GM23338 (cell line): Measurements from ENCODE around the gene FBXW8. TPM values are rescaled to one million over a fixed set of nuclear protein-coding genes. Genes with fewer than 3 reads are reported as not detected.

ENCODE experiments used
- ATAC-seq: fragments of 200-7000 bp; cut with Tn5 transposase; 3 replicates; pipeline ENCODE4 v1.9.1; 2020
- DNase-seq: peaks from one replicate; pipeline ENCODE4 v3.0.0-alpha.2; 2015; ENCODE audit warnings: low spot score
- H2AFZ ChIP-seq: fragments of 200-600 bp; sonication (generic); 2 replicates; pipeline ENCODE4 v1.8.0; 2016; ENCODE audit warnings: antibody characterized with exemption, mild to moderate bottlenecking, moderate library complexity
- H3F3A ChIP-seq: fragments of 200-600 bp; sonication (generic); replicated peaks from 2 replicates; pipeline ENCODE4 v1.8.0; 2017; ENCODE audit warnings: antibody characterized with exemption, mixed run types, low read depth
- H3K27ac ChIP-seq: fragments of 200-600 bp; sonication (generic); 2 replicates; pipeline ENCODE4 v1.6.1; 2016; ENCODE audit warnings: low read depth
- H3K27me3 ChIP-seq: fragments of 200-600 bp; sonication (generic); 2 replicates; pipeline ENCODE4 v1.8.0; 2016; ENCODE audit warnings: mild to moderate bottlenecking, mixed run types, moderate library complexity; ENCODE audit not compliant: insufficient read depth
- H3K36me3 ChIP-seq: fragments of 200-600 bp; sonication (generic); 2 replicates; pipeline ENCODE4 v1.8.0; 2016; ENCODE audit warnings: mild to moderate bottlenecking; ENCODE audit not compliant: insufficient read depth
- H3K4me1 ChIP-seq: fragments of 200-600 bp; sonication (generic); 2 replicates; pipeline ENCODE4 v1.8.0; 2016; ENCODE audit warnings: mild to moderate bottlenecking, moderate library complexity; ENCODE audit not compliant: insufficient read depth
- H3K4me2 ChIP-seq: fragments of 200-600 bp; sonication (generic); 2 replicates; pipeline ENCODE4 v1.7.1; 2017; ENCODE audit warnings: mixed run types
- H3K4me3 ChIP-seq: fragments of 200-600 bp; sonication (generic); 2 replicates; pipeline ENCODE4 v1.6.1; 2016; ENCODE audit warnings: mixed run types
- H3K79me2 ChIP-seq: fragments of 200-600 bp; sonication (generic); replicated peaks from 2 replicates; pipeline ENCODE4 v1.8.0; 2017; ENCODE audit warnings: mild to moderate bottlenecking; ENCODE audit not compliant: insufficient read depth
- H3K9me2 ChIP-seq: fragments of 200-600 bp; sonication (generic); 2 replicates; pipeline ENCODE4 v1.8.0; 2017; ENCODE audit not compliant: insufficient read depth
- H4K20me1 ChIP-seq: fragments of 200-600 bp; sonication (generic); replicated peaks from 2 replicates; pipeline ENCODE4 v1.8.0; 2017; ENCODE audit warnings: mild to moderate bottlenecking; ENCODE audit not compliant: insufficient read depth
- H3K27ac Mint-ChIP-seq: 2 replicates; pipeline ENCODE4 v1.8.0; 2020; ENCODE audit warnings: inconsistent platforms, mild to moderate bottlenecking, moderate library complexity, mixed read lengths
- H3K27me3 Mint-ChIP-seq: 3 replicates; pipeline ENCODE4 v1.8.0; 2022; ENCODE audit warnings: low read depth, mild to moderate bottlenecking, moderate library complexity, mixed read lengths, inconsistent platforms; ENCODE audit not compliant: insufficient read depth, poor library complexity
- H3K36me3 Mint-ChIP-seq: 3 replicates; pipeline ENCODE4 v1.8.0; 2021; ENCODE audit warnings: low read depth, mild to moderate bottlenecking, inconsistent platforms, moderate library complexity, mixed read lengths
- H3K4me1 Mint-ChIP-seq: 3 replicates; pipeline ENCODE4 v1.8.0; 2020; ENCODE audit warnings: mild to moderate bottlenecking, inconsistent platforms, mixed read lengths
- H3K4me3 Mint-ChIP-seq: 3 replicates; pipeline ENCODE4 v1.8.0; 2021; ENCODE audit warnings: moderate library complexity, mild to moderate bottlenecking, inconsistent platforms, mixed read lengths
- H3K9me3 Mint-ChIP-seq: 3 replicates; pipeline ENCODE4 v1.8.0; 2020; ENCODE audit warnings: moderate library complexity, mild to moderate bottlenecking, inconsistent platforms, mixed read lengths
- CREB1 ChIP-seq: fragments of 250-450 bp; sonication (Bioruptor Pico); IDR thresholded peaks from 2 replicates; pipeline ENCODE4 v1.5.0; 2020; ENCODE audit warnings: low read depth, mild to moderate bottlenecking, moderate library complexity
- ETS1 ChIP-seq: IDR thresholded peaks from 2 replicates; pipeline ENCODE4 v1.6.1; 2016; ENCODE audit warnings: antibody characterized with exemption
- EZH2 ChIP-seq: fragments of 200-600 bp; sonication (generic); IDR thresholded peaks from one replicate; pipeline ENCODE4 v1.8.0; 2017; ENCODE audit warnings: antibody characterized with exemption, mild to moderate bottlenecking, low read depth; ENCODE audit not compliant: unreplicated experiment
- EZH2phosphoT487 ChIP-seq: fragments of 200-600 bp; sonication (generic); IDR thresholded peaks from one replicate; pipeline ENCODE4 v1.8.1; 2018; ENCODE audit warnings: antibody characterized with exemption; ENCODE audit not compliant: unreplicated experiment
- JUNB ChIP-seq: IDR thresholded peaks from one replicate; pipeline ENCODE4 v1.6.1; 2016; ENCODE audit warnings: antibody characterized with exemption; ENCODE audit not compliant: unreplicated experiment
- NANOG ChIP-seq: IDR thresholded peaks from 2 replicates; pipeline ENCODE4 v1.6.1; 2016; ENCODE audit warnings: antibody characterized with exemption, borderline replicate concordance
- POLR2AphosphoS5 ChIP-seq: IDR thresholded peaks from 2 replicates; pipeline ENCODE4 v1.6.1; 2016; ENCODE audit warnings: antibody characterized with exemption, low read depth
- REST ChIP-seq: IDR thresholded peaks from one replicate; pipeline ENCODE4 v1.6.1; 2018; ENCODE audit warnings: antibody characterized with exemption; ENCODE audit not compliant: unreplicated experiment
- STAT1 ChIP-seq: IDR thresholded peaks from one replicate; pipeline ENCODE4 v1.6.1; 2016; ENCODE audit warnings: antibody characterized with exemption; ENCODE audit not compliant: unreplicated experiment
- ZNF114 ChIP-seq: fragments of 250-450 bp; sonication (Bioruptor Pico); IDR thresholded peaks from 2 replicates; pipeline ENCODE4 v1.5.0; 2020; ENCODE audit warnings: mild to moderate bottlenecking, moderate library complexity
- ZNF331 ChIP-seq: fragments of 250-450 bp; sonication (Bioruptor Pico); IDR thresholded peaks from 2 replicates; pipeline ENCODE4 v1.5.0; 2020; ENCODE audit warnings: low read depth, mild to moderate bottlenecking, moderate library complexity
- polyA plus RNA-seq: library from polyadenylated mRNA; unstranded; fragments of >200 nt; fragmentation: Nextera tagmentation; extraction: Ambion mirVana; gene quantifications from 2 replicates; pipeline ENCODE4 v1.2.1, GENCODE V29; 2016
- total RNA-seq: library from RNA; depleted of rRNA; stranded (reverse); fragments of >200 nt; shearing (Covaris generic); gene quantifications from 2 replicates; pipeline ENCODE4 v1.2.3, GENCODE V29; 2014
- TF ChIP-seq, protein P1 (sequence below), 2 experiments: fragments of 200-600 bp in 1 of 2; sonication (generic) in 1 of 2; conservative IDR thresholded peaks; 2 replicates each; pipeline versions ENCODE4 v1.5.1 to v1.6.1; 2016 to 2017; ENCODE audit warnings: antibody characterized with exemption in 2 of 2, low read depth in 2 of 2, mild to moderate bottlenecking in 2 of 2, moderate library complexity in 1 of 2
- TF ChIP-seq, protein P2 (sequence below): fragments of 250-450 bp; sonication (Bioruptor Pico); IDR thresholded peaks from 2 replicates; pipeline ENCODE4 v1.5.0; 2020; ENCODE audit warnings: mild to moderate bottlenecking, moderate library complexity

FBXW8 gene
- total and polyA plus RNA-seq, 2 experiments from 2014 or later, result 4.6 to 13.9 TPM

DNA sequence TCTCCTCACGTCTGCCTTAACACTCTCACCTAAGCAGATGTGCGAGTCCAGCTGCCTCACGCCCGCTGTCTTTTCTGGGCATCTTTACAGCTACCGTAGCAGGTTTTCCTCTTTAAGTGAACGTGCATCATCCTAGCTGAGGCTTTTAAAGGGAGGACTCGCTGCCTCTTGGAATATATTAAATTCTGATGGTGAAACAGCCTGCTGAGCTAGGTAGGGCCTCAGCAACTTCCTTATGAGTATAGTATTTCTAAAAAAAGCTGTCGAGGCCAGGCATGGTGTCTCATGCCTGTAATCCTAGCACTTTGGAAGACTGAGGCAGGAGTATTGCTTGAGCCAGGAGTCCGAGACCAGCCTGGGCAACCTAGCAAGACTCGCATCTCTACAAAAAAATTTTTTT, 156.3 kb downstream of the FBXW8 start:
- H3K27me3 ChIP-seq, result no peaks in the 10 kb centered on the region
- DNase-seq (no peak), ATAC-seq (no peak)
- H3K27ac Mint-ChIP-seq, result no peak overlapping the region
- no peaks in the 10 kb centered on the region for H4K20me1 ChIP-seq
- H3K4me2 ChIP-seq, result no peak overlapping the region
- no peak overlapping the region for H2AFZ ChIP-seq
- TF ChIP-seq REST, result no peak
- TF ChIP-seq EZH2, result no peak
- no peak for TF ChIP-seq JUNB
- TF ChIP-seq STAT1, result no peak
- TF ChIP-seq NANOG, result no peak
- TF ChIP-seq, protein P1, sequence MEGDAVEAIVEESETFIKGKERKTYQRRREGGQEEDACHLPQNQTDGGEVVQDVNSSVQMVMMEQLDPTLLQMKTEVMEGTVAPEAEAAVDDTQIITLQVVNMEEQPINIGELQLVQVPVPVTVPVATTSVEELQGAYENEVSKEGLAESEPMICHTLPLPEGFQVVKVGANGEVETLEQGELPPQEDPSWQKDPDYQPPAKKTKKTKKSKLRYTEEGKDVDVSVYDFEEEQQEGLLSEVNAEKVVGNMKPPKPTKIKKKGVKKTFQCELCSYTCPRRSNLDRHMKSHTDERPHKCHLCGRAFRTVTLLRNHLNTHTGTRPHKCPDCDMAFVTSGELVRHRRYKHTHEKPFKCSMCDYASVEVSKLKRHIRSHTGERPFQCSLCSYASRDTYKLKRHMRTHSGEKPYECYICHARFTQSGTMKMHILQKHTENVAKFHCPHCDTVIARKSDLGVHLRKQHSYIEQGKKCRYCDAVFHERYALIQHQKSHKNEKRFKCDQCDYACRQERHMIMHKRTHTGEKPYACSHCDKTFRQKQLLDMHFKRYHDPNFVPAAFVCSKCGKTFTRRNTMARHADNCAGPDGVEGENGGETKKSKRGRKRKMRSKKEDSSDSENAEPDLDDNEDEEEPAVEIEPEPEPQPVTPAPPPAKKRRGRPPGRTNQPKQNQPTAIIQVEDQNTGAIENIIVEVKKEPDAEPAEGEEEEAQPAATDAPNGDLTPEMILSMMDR (conservative IDR thresholded peaks at IDR 0.05; ENCODE audit: low read depth in 2 of 2), result no peak
- TF ChIP-seq, protein P2, sequence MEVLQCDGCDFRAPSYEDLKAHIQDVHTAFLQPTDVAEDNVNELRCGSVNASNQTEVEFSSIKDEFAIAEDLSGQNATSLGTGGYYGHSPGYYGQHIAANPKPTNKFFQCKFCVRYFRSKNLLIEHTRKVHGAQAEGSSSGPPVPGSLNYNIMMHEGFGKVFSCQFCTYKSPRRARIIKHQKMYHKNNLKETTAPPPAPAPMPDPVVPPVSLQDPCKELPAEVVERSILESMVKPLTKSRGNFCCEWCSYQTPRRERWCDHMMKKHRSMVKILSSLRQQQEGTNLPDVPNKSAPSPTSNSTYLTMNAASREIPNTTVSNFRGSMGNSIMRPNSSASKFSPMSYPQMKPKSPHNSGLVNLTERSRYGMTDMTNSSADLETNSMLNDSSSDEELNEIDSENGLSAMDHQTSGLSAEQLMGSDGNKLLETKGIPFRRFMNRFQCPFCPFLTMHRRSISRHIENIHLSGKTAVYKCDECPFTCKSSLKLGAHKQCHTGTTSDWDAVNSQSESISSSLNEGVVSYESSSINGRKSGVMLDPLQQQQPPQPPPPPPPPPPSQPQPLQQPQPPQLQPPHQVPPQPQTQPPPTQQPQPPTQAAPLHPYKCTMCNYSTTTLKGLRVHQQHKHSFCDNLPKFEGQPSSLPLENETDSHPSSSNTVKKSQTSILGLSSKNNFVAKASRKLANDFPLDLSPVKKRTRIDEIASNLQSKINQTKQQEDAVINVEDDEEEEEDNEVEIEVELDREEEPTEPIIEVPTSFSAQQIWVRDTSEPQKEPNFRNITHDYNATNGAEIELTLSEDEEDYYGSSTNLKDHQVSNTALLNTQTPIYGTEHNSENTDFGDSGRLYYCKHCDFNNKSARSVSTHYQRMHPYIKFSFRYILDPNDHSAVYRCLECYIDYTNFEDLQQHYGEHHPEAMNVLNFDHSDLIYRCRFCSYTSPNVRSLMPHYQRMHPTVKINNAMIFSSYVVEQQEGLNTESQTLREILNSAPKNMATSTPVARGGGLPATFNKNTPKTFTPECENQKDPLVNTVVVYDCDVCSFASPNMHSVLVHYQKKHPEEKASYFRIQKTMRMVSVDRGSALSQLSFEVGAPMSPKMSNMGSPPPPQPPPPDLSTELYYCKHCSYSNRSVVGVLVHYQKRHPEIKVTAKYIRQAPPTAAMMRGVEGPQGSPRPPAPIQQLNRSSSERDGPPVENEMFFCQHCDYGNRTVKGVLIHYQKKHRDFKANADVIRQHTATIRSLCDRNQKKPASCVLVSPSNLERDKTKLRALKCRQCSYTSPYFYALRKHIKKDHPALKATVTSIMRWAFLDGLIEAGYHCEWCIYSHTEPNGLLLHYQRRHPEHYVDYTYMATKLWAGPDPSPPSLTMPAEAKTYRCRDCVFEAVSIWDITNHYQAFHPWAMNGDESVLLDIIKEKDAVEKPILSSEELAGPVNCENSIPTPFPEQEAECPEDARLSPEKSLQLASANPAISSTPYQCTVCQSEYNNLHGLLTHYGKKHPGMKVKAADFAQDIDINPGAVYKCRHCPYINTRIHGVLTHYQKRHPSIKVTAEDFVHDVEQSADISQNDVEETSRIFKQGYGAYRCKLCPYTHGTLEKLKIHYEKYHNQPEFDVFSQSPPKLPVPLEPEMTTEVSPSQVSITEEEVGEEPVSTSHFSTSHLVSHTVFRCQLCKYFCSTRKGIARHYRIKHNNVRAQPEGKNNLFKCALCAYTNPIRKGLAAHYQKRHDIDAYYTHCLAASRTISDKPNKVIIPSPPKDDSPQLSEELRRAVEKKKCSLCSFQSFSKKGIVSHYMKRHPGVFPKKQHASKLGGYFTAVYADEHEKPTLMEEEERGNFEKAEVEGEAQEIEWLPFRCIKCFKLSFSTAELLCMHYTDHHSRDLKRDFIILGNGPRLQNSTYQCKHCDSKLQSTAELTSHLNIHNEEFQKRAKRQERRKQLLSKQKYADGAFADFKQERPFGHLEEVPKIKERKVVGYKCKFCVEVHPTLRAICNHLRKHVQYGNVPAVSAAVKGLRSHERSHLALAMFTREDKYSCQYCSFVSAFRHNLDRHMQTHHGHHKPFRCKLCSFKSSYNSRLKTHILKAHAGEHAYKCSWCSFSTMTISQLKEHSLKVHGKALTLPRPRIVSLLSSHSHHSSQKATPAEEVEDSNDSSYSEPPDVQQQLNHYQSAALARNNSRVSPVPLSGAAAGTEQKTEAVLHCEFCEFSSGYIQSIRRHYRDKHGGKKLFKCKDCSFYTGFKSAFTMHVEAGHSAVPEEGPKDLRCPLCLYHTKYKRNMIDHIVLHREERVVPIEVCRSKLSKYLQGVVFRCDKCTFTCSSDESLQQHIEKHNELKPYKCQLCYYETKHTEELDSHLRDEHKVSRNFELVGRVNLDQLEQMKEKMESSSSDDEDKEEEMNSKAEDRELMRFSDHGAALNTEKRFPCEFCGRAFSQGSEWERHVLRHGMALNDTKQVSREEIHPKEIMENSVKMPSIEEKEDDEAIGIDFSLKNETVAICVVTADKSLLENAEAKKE (CRISPR knock-in tag), result no peak
- TF ChIP-seq ZNF331 (CRISPR knock-in tag), result no peak
- TF ChIP-seq EZH2phosphoT487, result no peak
- no peak for TF ChIP-seq ETS1
- no peak for TF ChIP-seq ZNF114
- TF ChIP-seq CREB1, result no peak
- TF ChIP-seq POLR2AphosphoS5, result no peak
- no peak overlapping the region for H3K4me3 ChIP-seq
- no peak overlapping the region for H3K4me3 Mint-ChIP-seq
- no peaks in the 10 kb centered on the region for H3K36me3 ChIP-seq
- H3K4me1 ChIP-seq, result peaks cover 17% of the 10 kb centered on the region
- H3K4me1 Mint-ChIP-seq, result peaks cover 23% of the 10 kb centered on the region
- no peaks in the 10 kb centered on the region for H3K9me3 Mint-ChIP-seq
- H3K79me2 ChIP-seq, result no peaks in the 10 kb centered on the region
- peaks cover 6% of the 10 kb centered on the region for H3K27me3 Mint-ChIP-seq
- no peak overlapping the region for H3K27ac ChIP-seq
- no peaks in the 10 kb centered on the region for H3K9me2 ChIP-seq
- H3K36me3 Mint-ChIP-seq, result no peaks in the 10 kb centered on the region
- no peaks in the 10 kb centered on the region for H3F3A ChIP-seq
